Activated effector memory CD4-positive, alpha-beta T cell treated with Interleukin-2 at 50 U/mL for 16 hours (primary cell): ENCODE results near the gene PRKX.
"Not testable (repeated sequence)": the region's sequence is repeated elsewhere in the genome, so short reads cannot be mapped to it uniquely, and the experiment has no call there.

Experiments used
- DNase-seq: peaks from one replicate; pipeline ENCODE4 v3.0.0-alpha.2; 2020

Gene PRKX

GRCh38 chrX:3639858-3640631 is 73.4 kb downstream of the PRKX start:
- not testable (repeated sequence) for DNase-seq

GRCh38 chrX:3639236-3639635 is 74.2 kb downstream of the PRKX start:
- DNase-seq, result no peak

- no peak for DNase-seq
These were observed 75.1 kb downstream of the PRKX start for GRCh38 chrX:3638280-3638873.

GRCh38 chrX:3636803-3637202 is 76.6 kb downstream of the PRKX start:
- no peak for DNase-seq

- DNase-seq, result no peak
These were observed 82.3 kb downstream of the PRKX start for GRCh38 chrX:3631196-3631595.

- no peak for DNase-seq
These were observed 85.9 kb downstream of the PRKX start for GRCh38 chrX:3627594-3627993.

GRCh38 chrX:3621414-3621813 is 92.0 kb downstream of the PRKX start:
- no peak for DNase-seq

- DNase-seq, result not testable (repeated sequence)
These were observed 101.7 kb downstream of the PRKX start for GRCh38 chrX:3611744-3612143.

GRCh38 chrX:3609810-3610209 is 103.6 kb downstream of the PRKX start:
- no peak for DNase-seq

GRCh38 chrX:3603026-3603661 is 110.3 kb downstream of the PRKX start:
- no peak for DNase-seq

GRCh38 chrX:3599802-3600430 is 113.5 kb downstream of the PRKX start:
- no peak for DNase-seq

GRCh38 chrX:3598709-3599108 is 114.7 kb downstream of the PRKX start:
- no peak for DNase-seq

- no peak for DNase-seq
These were observed 115.3 kb downstream of the PRKX start for GRCh38 chrX:3598046-3598605.

GRCh38 chrX:3592184-3592583 is 121.3 kb downstream of the PRKX start:
- no peak for DNase-seq

GRCh38 chrX:3589474-3589873 is 124.0 kb downstream of the PRKX start:
- DNase-seq, result no peak

- no peak for DNase-seq
These were observed 127.7 kb downstream of the PRKX start for GRCh38 chrX:3585719-3586118.

GRCh38 chrX:3584415-3584996 is 128.9 kb downstream of the PRKX start:
- no peak for DNase-seq

- DNase-seq, result no peak
These were observed 131.0 kb downstream of the PRKX start for GRCh38 chrX:3582451-3582850.

GRCh38 chrX:3581609-3582108 is 131.8 kb downstream of the PRKX start:
- DNase-seq, result no peak

GRCh38 chrX:3577551-3577950 is 135.9 kb downstream of the PRKX start:
- DNase-seq, result no peak

GRCh38 chrX:3576886-3577501 is 136.5 kb downstream of the PRKX start:
- DNase-seq, result no peak

GRCh38 chrX:3567686-3568085 is 145.8 kb downstream of the PRKX start:
- no peak for DNase-seq
